Neural cell (in vitro differentiated cells): Measurements from ENCODE around the gene MIGA2.

Experiments used
- CTCF ChIP-seq: fragments of 450-650 bp; IDR thresholded peaks from 2 replicates; pipeline ENCODE4 v1.5.1; 2014; ENCODE audit warnings: antibody characterized with exemption, mild to moderate bottlenecking, moderate library complexity; ENCODE audit not compliant: poor library complexity, severe bottlenecking
- EP300 ChIP-seq: fragments of 450-650 bp; conservative IDR thresholded peaks from 2 replicates; pipeline ENCODE4 v1.6.1; 2014; ENCODE audit warnings: antibody characterized with exemption, mild to moderate bottlenecking, moderate library complexity; ENCODE audit not compliant: poor library complexity, severe bottlenecking
- EZH2 ChIP-seq: fragments of 200-600, 300-800 bp; shearing (Covaris generic), sonication (generic); IDR thresholded peaks from 2 replicates; pipeline ENCODE4 v1.6.1; 2014; ENCODE audit warnings: antibody characterized with exemption, low read length, borderline replicate concordance, mild to moderate bottlenecking; ENCODE audit not compliant: insufficient read depth, poor library complexity, severe bottlenecking
- MXI1 ChIP-seq: fragments of 450-650 bp; conservative IDR thresholded peaks from 2 replicates; pipeline ENCODE4 v1.6.1; 2014; ENCODE audit warnings: antibody characterized with exemption, mild to moderate bottlenecking; ENCODE audit not compliant: poor library complexity, severe bottlenecking
- POLR2AphosphoS5 ChIP-seq: IDR thresholded peaks from 2 replicates; pipeline ENCODE4 v1.6.1; 2012
- RAD21 ChIP-seq: fragments of 450-650 bp; conservative IDR thresholded peaks from 2 replicates; pipeline ENCODE4 v1.6.1; 2014; ENCODE audit warnings: antibody characterized with exemption, mild to moderate bottlenecking, moderate library complexity
- REST ChIP-seq: IDR thresholded peaks from 2 replicates; pipeline ENCODE4 v1.6.1; 2012; ENCODE audit warnings: borderline replicate concordance
- SMC3 ChIP-seq: fragments of 450-650 bp; conservative IDR thresholded peaks from 2 replicates; pipeline ENCODE4 v1.6.1; 2014; ENCODE audit warnings: antibody characterized with exemption, mild to moderate bottlenecking, moderate library complexity; ENCODE audit not compliant: poor library complexity
- TAF1 ChIP-seq: IDR thresholded peaks from 2 replicates; pipeline ENCODE4 v1.6.1; 2012; ENCODE audit warnings: low read depth

- TF ChIP-seq TAF1 (no peak), CTCF (no peak), EP300 (no peak), RAD21 (no peak), SMC3 (peak; percentile 21), POLR2AphosphoS5 (no peak), EZH2 (no peak), REST (no peak), MXI1 (no peak)
Measured at GRCh38 chr9:128992995-128993394, 43.4 kb upstream of the MIGA2 start.
